ENCODE measurements around the gene P3H3.

The P3H3 gene, protein sequence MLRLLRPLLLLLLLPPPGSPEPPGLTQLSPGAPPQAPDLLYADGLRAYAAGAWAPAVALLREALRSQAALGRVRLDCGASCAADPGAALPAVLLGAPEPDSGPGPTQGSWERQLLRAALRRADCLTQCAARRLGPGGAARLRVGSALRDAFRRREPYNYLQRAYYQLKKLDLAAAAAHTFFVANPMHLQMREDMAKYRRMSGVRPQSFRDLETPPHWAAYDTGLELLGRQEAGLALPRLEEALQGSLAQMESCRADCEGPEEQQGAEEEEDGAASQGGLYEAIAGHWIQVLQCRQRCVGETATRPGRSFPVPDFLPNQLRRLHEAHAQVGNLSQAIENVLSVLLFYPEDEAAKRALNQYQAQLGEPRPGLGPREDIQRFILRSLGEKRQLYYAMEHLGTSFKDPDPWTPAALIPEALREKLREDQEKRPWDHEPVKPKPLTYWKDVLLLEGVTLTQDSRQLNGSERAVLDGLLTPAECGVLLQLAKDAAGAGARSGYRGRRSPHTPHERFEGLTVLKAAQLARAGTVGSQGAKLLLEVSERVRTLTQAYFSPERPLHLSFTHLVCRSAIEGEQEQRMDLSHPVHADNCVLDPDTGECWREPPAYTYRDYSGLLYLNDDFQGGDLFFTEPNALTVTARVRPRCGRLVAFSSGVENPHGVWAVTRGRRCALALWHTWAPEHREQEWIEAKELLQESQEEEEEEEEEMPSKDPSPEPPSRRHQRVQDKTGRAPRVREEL

DNA sequence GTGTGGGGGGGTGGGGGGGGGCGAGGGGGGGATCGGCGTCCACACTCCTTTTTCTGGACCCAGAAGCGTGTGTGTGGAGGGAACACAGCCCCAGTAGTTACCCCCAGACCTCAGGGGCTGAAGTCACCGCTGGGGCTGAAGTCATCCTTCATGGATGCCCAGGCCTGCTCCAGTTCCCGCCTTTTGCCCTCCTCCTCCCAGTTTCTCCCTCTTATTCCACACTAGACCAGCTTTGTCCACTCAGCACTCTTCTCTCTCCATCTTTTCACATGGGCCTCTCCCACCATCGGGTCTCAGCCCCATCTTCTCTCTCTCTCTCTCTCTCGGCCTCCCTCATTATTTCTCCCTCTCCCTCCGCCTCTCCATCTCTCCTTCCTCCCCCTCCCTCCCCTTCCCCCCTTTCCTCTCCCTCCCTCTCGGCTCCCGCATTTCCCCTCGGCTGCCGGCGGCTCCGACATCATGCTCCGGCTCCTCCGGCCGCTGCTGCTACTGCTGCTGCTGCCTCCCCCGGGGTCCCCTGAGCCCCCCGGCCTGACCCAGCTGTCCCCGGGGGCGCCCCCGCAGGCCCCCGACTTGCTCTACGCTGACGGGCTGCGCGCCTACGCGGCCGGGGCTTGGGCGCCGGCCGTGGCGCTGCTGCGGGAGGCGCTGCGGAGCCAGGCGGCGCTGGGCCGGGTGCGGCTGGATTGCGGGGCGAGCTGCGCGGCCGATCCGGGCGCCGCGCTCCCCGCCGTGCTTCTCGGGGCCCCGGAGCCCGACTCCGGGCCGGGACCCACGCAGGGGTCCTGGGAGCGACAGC, at the start of gene P3H3:
Gene P3H3, plus strand, starts transcription at position 426 of the 799 bp plus-strand sequence. Its CDS starts 34 bp downstream, at position 460.
- peak within 1 kb of the TSS; percentile 69 for H3K27ac Mint-ChIP-seq
- H3K4me3 Mint-ChIP-seq = peak within 1 kb of the TSS; percentile 90
- no peaks in the 10 kb centered on the region for H3K36me3 Mint-ChIP-seq
- no peaks in the 10 kb centered on the region for H3K9me3 Mint-ChIP-seq
- peaks cover 23% of the 10 kb centered on the region for H3K4me1 Mint-ChIP-seq
- peaks cover 7% of the 10 kb centered on the region for H3K27me3 Mint-ChIP-seq

GRCh38 chr12:6778574-6779550, 49.3 kb upstream of the P3H3 start:
- Mint-ChIP-seq H3K4me3 (peak overlapping the region; percentile 89), H3K9me3 (no peaks in the 10 kb centered on the region), H3K4me1 (peaks cover 76% of the 10 kb centered on the region), H3K27ac (peak overlapping the region; percentile 92), H3K36me3 (no peaks in the 10 kb centered on the region), H3K27me3 (no peaks in the 10 kb centered on the region)

DNA sequence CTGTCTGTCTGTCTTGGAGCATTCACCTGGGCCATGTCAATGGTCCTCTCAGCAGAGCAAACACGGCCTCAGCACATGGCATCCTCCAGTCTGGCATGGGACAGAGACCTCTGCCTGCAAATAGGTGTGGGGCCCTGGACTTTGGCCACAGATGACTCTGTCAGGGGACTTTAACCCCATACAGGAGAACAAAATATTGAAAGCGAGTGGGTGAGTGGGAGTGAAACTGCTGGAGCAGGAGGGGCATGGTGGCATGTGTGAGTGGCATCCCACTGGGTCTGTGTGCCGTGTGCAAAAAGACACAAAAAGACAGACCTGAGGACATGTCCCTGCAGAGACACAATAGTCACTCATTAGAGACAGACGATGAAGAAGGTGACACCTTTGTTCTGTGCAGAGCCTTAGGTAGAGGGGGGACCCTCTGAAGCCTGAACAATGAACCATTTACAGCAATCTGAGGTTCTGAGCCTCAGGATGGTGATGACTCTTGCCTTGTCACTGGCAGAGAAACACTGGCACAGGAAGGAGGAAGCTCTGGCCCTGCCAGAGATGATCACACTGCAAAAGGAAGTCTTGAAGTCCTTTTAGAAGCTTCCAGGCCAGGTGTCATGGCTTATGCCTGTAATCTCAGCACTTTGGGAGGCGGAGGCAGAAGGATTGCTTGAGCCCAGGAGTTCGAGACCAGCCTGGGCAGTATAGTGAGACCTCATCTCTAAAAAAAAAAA, 48.3 kb upstream of the P3H3 start:
- no peak overlapping the region for H3K27ac Mint-ChIP-seq
- H3K4me1 Mint-ChIP-seq = peaks cover 76% of the 10 kb centered on the region

GRCh38 chr12:6780573-6780972, 47.6 kb upstream of the P3H3 start:
- no peaks in the 10 kb centered on the region for H3K9me3 Mint-ChIP-seq
- no peaks in the 10 kb centered on the region for H3K27me3 Mint-ChIP-seq
- H3K4me3 Mint-ChIP-seq = peak overlapping the region; percentile 7
- peaks cover 76% of the 10 kb centered on the region for H3K4me1 Mint-ChIP-seq
- no peaks in the 10 kb centered on the region for H3K36me3 Mint-ChIP-seq
- peak overlapping the region; percentile 4 for H3K27ac Mint-ChIP-seq

More for the DNA sequence above, 48.3 kb upstream of the P3H3 start:
- peak overlapping the region; percentile 89 for H3K4me3 Mint-ChIP-seq
- no peaks in the 10 kb centered on the region for H3K36me3 Mint-ChIP-seq
- no peaks in the 10 kb centered on the region for H3K9me3 Mint-ChIP-seq
- no peaks in the 10 kb centered on the region for H3K27me3 Mint-ChIP-seq

DNA sequence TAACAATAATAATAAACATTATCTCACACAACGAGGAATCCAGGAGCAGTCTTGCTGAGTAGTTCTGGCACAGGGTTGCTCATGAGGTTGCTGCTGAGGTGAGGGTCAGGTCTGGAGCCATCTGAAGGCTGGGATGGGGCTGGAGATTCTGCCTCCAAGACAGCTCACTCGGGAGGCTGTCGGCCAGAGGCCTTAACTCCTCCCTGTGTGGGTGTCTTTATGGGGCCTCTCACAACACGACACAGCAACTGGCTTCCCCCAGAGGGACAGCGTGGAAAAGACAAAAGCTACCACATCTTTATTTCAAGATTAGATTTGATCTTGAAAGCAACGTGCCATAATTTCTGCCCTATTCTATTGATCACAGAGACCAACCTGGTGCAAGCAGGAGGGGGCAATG, 46.1 kb upstream of the P3H3 start:
- no peak overlapping the region for H3K4me3 Mint-ChIP-seq
- no peaks in the 10 kb centered on the region for H3K9me3 Mint-ChIP-seq
- peaks cover 82% of the 10 kb centered on the region for H3K4me1 Mint-ChIP-seq

DNA sequence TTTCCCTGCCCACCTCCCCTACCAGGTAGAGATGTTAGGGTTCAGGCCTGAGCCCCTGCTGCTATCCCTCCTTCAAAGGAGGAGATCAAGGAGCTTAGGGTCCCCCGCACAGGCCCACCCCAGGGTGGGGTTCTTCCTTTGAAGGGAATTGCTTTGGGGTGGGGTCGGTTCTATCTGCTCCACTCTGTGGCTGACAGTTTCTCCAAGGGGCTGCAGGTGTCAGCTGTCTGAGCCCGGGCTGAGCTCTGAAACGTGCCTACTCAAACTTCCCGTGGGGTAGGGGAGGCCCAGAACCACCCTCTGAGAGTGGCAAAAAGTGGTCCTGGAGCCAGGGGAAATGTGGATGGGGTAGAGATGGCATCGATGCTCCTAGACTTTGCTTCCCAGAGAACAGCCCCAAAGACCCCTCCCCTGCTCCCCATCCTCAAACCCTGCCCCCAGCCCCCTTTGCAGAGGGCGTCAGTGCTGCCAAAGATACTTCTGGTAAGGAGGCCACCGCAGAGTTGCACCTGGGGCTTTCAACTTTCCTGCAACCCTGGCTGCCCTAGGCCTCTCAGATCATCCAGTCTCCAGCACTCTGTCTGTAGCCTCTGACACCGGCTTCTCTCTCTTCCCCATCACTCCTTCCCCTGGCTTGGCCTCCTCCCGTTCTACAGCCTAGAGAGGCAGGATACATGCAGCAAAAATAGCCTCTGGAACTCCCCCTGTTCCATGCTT, 45.2 kb upstream of the P3H3 start:
- H3K36me3 Mint-ChIP-seq = no peaks in the 10 kb centered on the region
- peaks cover 82% of the 10 kb centered on the region for H3K4me1 Mint-ChIP-seq
- H3K27ac Mint-ChIP-seq = peak overlapping the region; percentile 61
- peak overlapping the region; percentile 5 for H3K4me3 Mint-ChIP-seq
- H3K27me3 Mint-ChIP-seq = no peaks in the 10 kb centered on the region
- no peaks in the 10 kb centered on the region for H3K9me3 Mint-ChIP-seq

More for the DNA sequence above, 46.1 kb upstream of the P3H3 start:
- Mint-ChIP-seq H3K27me3 (no peaks in the 10 kb centered on the region), H3K27ac (no peak overlapping the region), H3K36me3 (no peaks in the 10 kb centered on the region)

GRCh38 chr12:6783828-6784227, 44.4 kb upstream of the P3H3 start:
- H3K4me3 Mint-ChIP-seq = no peak overlapping the region
- no peaks in the 10 kb centered on the region for H3K27me3 Mint-ChIP-seq
- H3K27ac Mint-ChIP-seq = peak overlapping the region; percentile 51
- no peaks in the 10 kb centered on the region for H3K36me3 Mint-ChIP-seq
- peaks cover 82% of the 10 kb centered on the region for H3K4me1 Mint-ChIP-seq
- H3K9me3 Mint-ChIP-seq = no peaks in the 10 kb centered on the region

GRCh38 chr12:6784296-6784695, 43.9 kb upstream of the P3H3 start:
- H3K4me3 Mint-ChIP-seq = no peak overlapping the region
- H3K4me1 Mint-ChIP-seq = peaks cover 82% of the 10 kb centered on the region
- H3K9me3 Mint-ChIP-seq = no peaks in the 10 kb centered on the region
- H3K27ac Mint-ChIP-seq = no peak overlapping the region
- no peaks in the 10 kb centered on the region for H3K27me3 Mint-ChIP-seq
- H3K36me3 Mint-ChIP-seq = no peaks in the 10 kb centered on the region

GRCh38 chr12:6784761-6785160, 43.4 kb upstream of the P3H3 start:
- peak overlapping the region; percentile 12 for H3K27ac Mint-ChIP-seq
- H3K9me3 Mint-ChIP-seq = no peaks in the 10 kb centered on the region
- no peak overlapping the region for H3K4me3 Mint-ChIP-seq
- H3K36me3 Mint-ChIP-seq = no peaks in the 10 kb centered on the region
- no peaks in the 10 kb centered on the region for H3K27me3 Mint-ChIP-seq
- peaks cover 79% of the 10 kb centered on the region for H3K4me1 Mint-ChIP-seq

GRCh38 chr12:6786416-6787094, 41.7 kb upstream of the P3H3 start:
- peak overlapping the region; percentile 72 for H3K4me3 Mint-ChIP-seq
- H3K27me3 Mint-ChIP-seq = no peaks in the 10 kb centered on the region
- H3K36me3 Mint-ChIP-seq = no peaks in the 10 kb centered on the region
- no peaks in the 10 kb centered on the region for H3K9me3 Mint-ChIP-seq
- H3K4me1 Mint-ChIP-seq = peaks cover 71% of the 10 kb centered on the region
- peak overlapping the region; percentile 92 for H3K27ac Mint-ChIP-seq

DNA sequence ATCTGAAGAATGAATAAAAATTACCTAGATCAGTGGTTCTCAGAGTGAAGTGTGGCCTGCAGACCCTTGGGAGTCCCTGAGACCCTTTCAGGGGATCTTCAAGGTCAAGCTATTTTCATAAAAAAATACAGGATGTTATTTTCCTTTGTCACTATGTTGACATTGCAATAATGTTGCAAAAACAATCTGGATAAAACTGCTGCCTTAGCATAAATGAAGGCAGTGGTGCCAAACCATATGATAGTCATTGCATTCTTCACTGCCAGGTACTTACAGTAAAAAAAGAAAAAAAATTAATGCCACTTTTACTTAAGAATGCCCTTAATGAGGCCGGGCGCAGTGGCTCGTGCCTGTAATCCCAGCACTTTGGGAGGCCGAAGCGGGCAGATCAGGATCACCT, 40.9 kb upstream of the P3H3 start:
- Mint-ChIP-seq H3K27ac (peak overlapping the region; percentile 92), H3K4me1 (peaks cover 75% of the 10 kb centered on the region), H3K9me3 (no peaks in the 10 kb centered on the region), H3K27me3 (no peaks in the 10 kb centered on the region), H3K4me3 (peak overlapping the region; percentile 72), H3K36me3 (no peaks in the 10 kb centered on the region)

GRCh38 chr12:6788972-6789924, 39.0 kb upstream of the P3H3 start, which contains the start of gene CD4:
Gene CD4 (plus strand): TSS chr12:6789528. CDS start chr12:6800139, 10,611 bp downstream.
- H3K27me3 Mint-ChIP-seq = no peaks in the 10 kb centered on the region
- peak within 1 kb of the TSS; percentile 98 for H3K27ac Mint-ChIP-seq
- H3K4me3 Mint-ChIP-seq = peak within 1 kb of the TSS; percentile 95
- peaks cover 2% of the 10 kb centered on the region for H3K36me3 Mint-ChIP-seq
- no peaks in the 10 kb centered on the region for H3K9me3 Mint-ChIP-seq
- H3K4me1 Mint-ChIP-seq = peaks cover 73% of the 10 kb centered on the region
